Loucy (cell line): ENCODE measurements around the gene TLR9.

Source experiments
- H2AFZ ChIP-seq: fragments of 200-600 bp; sonication (generic); 2 replicates; pipeline ENCODE4 v1.6.0; 2016; ENCODE audit warnings: antibody characterized with exemption, mild to moderate bottlenecking, low read length, moderate library complexity
- H3F3A ChIP-seq: fragments of 200-600 bp; 2 replicates; pipeline ENCODE4 v1.6.0; 2016; ENCODE audit warnings: antibody characterized with exemption, low read depth, mild to moderate bottlenecking
- H3K27me3 ChIP-seq: fragments of 200-600 bp; sonication (generic); 2 replicates; pipeline ENCODE4 v1.6.1; 2014; ENCODE audit warnings: low read length, mild to moderate bottlenecking; ENCODE audit not compliant: insufficient read depth, poor library complexity, severe bottlenecking
- H3K36me3 ChIP-seq: fragments of 200-600 bp; sonication (generic); 2 replicates; pipeline ENCODE4 v1.6.1; 2016; ENCODE audit warnings: low read length; ENCODE audit not compliant: insufficient read depth
- H3K4me1 ChIP-seq: fragments of 200-600 bp; sonication (generic); 2 replicates; pipeline ENCODE4 v1.5.1; 2014; ENCODE audit warnings: low read length, mild to moderate bottlenecking; ENCODE audit not compliant: insufficient read depth, poor library complexity, severe bottlenecking
- H3K4me2 ChIP-seq: fragments of 200-600 bp; sonication (generic); 2 replicates; pipeline ENCODE4 v1.6.0; 2014; ENCODE audit warnings: antibody characterized with exemption, low read length, low read depth, mild to moderate bottlenecking; ENCODE audit not compliant: poor library complexity, severe bottlenecking
- H3K4me3 ChIP-seq: fragments of 200-600 bp; sonication (generic); 2 replicates; pipeline ENCODE4 v1.5.1; 2014; ENCODE audit warnings: low read length, mild to moderate bottlenecking, mixed read lengths; ENCODE audit not compliant: poor library complexity, severe bottlenecking
- H3K79me2 ChIP-seq: fragments of 200-600 bp; sonication (generic); 2 replicates; pipeline ENCODE4 v1.6.1; 2014; ENCODE audit warnings: low read length; ENCODE audit not compliant: insufficient read depth
- H3K9ac ChIP-seq: fragments of 200-600 bp; sonication (generic); 2 replicates; pipeline ENCODE4 v1.6.0; 2014; ENCODE audit warnings: mild to moderate bottlenecking, low read depth, low read length, moderate library complexity; ENCODE audit not compliant: poor library complexity, severe bottlenecking
- H3K9me2 ChIP-seq: fragments of 200-600 bp; sonication (generic); replicated peaks from 2 replicates; pipeline ENCODE4 v1.6.1; 2016; ENCODE audit warnings: low read depth, low read length, mixed read lengths
- H3K9me3 ChIP-seq: fragments of 200-600 bp; sonication (generic); 2 replicates; pipeline ENCODE4 v1.6.1; 2014; ENCODE audit warnings: mild to moderate bottlenecking, antibody characterized with exemption, low read length, low read depth; ENCODE audit not compliant: insufficient read depth
- H4K20me1 ChIP-seq: fragments of 200-600 bp; sonication (generic); 2 replicates; pipeline ENCODE4 v1.6.0; 2014; ENCODE audit warnings: antibody characterized with exemption, low read length, mild to moderate bottlenecking; ENCODE audit not compliant: insufficient read depth, poor library complexity, severe bottlenecking
- EZH2phosphoT487 ChIP-seq: fragments of 200-600 bp; IDR thresholded peaks from 2 replicates; pipeline ENCODE4 v1.6.1; 2018; ENCODE audit warnings: antibody characterized with exemption, mild to moderate bottlenecking, moderate library complexity, borderline replicate concordance
- TF ChIP-seq, protein P1 (sequence below): fragments of 200-600 bp; sonication (generic); conservative IDR thresholded peaks from 2 replicates; pipeline ENCODE4 v1.5.1; 2014; ENCODE audit warnings: mild to moderate bottlenecking, antibody characterized with exemption, low read length

TLR9 gene

DNA sequence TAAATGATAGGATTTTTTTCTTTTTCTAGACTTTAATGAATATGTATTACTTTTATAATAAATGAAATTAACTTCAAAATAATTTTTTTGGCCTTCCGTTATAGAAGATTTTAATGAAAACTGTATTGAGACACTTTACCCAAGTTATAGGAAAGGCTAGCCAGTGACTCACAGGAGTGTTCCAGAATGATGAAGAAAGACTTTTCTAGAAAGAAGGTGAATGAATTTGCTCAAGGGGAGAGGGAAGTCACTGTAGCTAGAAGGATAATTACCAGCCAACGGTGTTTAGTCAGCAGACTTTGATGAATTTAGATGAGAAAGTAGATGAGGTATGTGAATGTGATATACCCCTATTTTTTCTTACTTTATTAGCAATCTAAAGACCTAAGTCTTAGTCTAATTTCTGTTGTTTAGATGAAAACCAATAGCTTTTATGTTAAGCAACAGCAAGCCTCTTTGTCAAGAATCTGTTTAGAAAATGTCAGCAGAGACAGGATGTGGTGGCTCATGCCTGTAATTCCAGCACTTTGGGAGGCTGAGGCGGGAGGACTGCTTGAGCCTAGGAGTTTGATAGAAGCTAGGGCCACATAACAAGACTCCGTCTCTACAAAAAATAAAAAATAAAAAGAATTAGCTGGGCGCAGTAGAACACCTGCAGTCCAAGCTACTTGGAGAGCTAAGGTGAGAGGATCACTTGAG lies 24.3 kb downstream of the TLR9 start:
- TF ChIP-seq, protein P1, sequence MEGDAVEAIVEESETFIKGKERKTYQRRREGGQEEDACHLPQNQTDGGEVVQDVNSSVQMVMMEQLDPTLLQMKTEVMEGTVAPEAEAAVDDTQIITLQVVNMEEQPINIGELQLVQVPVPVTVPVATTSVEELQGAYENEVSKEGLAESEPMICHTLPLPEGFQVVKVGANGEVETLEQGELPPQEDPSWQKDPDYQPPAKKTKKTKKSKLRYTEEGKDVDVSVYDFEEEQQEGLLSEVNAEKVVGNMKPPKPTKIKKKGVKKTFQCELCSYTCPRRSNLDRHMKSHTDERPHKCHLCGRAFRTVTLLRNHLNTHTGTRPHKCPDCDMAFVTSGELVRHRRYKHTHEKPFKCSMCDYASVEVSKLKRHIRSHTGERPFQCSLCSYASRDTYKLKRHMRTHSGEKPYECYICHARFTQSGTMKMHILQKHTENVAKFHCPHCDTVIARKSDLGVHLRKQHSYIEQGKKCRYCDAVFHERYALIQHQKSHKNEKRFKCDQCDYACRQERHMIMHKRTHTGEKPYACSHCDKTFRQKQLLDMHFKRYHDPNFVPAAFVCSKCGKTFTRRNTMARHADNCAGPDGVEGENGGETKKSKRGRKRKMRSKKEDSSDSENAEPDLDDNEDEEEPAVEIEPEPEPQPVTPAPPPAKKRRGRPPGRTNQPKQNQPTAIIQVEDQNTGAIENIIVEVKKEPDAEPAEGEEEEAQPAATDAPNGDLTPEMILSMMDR = no peak
- no peak for TF ChIP-seq EZH2phosphoT487
- Histone ChIP-seq H2AFZ (no peak overlapping the region), H3K36me3 (peaks cover 40% of the 10 kb centered on the region), H3K4me2 (peak overlapping the region; percentile 100), H3F3A (no peaks in the 10 kb centered on the region), H3K4me1 (peaks cover 56% of the 10 kb centered on the region), H4K20me1 (peaks cover 25% of the 10 kb centered on the region), H3K9me2 (no peaks in the 10 kb centered on the region), H3K4me3 (peak overlapping the region; percentile 100), H3K9me3 (no peaks in the 10 kb centered on the region), H3K27me3 (no peaks in the 10 kb centered on the region), H3K9ac (peak overlapping the region; percentile 52), H3K79me2 (peaks cover 64% of the 10 kb centered on the region)

DNA sequence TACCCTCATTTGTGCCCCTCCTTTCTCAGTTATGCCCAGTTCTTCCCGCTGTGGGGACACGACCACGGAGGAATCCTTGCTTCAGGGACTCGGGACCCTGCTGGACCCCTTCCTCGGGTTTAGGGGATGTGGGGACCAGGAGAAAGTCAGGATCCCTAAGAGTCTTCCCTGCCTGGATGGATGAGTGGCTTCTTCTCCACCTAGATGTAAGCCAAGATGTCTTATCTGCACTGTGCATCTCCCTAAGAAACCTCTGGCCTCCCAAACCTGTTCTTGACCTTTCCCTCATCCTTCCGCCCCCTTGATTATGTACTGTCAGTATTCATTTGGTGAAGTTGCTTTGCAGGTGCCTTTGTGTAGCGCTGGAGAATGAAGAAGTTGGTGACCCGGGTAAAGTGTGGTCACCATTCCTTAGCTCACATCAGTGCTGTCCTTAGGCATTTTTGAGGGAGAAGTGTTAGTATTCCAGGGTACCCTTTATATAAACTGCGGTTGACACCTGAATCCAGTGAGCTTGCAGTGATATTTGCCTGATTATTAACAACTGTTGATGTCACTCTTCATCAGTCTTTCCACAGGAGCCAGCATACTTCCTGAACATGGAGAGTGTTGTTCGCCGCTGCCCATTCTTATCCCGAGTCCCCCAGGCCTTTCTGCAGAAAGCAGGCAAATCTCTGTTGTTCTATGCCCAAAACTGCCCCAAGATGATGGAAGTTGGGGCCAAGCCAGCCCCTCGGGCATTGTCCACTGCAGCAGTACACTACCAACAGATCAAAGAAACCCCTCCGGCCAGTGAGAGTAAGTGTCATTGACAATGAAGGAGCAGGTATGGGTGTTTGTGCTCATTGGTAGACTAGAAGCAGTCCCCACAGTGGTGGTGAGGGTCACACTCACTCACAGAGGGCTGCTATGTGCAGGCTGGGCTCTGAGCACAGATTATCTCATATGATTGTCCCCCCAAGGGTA lies 26.5 kb downstream of the TLR9 start:
- Histone ChIP-seq H2AFZ (no peak overlapping the region), H3K9me3 (no peaks in the 10 kb centered on the region), H3K36me3 (peaks cover 18% of the 10 kb centered on the region), H3K27me3 (no peaks in the 10 kb centered on the region), H3K9me2 (no peaks in the 10 kb centered on the region), H3F3A (no peaks in the 10 kb centered on the region), H3K9ac (peak overlapping the region; percentile 98), H3K4me2 (peak overlapping the region; percentile 100), H3K79me2 (peaks cover 53% of the 10 kb centered on the region), H4K20me1 (peaks cover 25% of the 10 kb centered on the region), H3K4me3 (peak overlapping the region; percentile 100), H3K4me1 (peaks cover 56% of the 10 kb centered on the region)
- TF ChIP-seq, protein P1 = no peak
- no peak for TF ChIP-seq EZH2phosphoT487

DNA sequence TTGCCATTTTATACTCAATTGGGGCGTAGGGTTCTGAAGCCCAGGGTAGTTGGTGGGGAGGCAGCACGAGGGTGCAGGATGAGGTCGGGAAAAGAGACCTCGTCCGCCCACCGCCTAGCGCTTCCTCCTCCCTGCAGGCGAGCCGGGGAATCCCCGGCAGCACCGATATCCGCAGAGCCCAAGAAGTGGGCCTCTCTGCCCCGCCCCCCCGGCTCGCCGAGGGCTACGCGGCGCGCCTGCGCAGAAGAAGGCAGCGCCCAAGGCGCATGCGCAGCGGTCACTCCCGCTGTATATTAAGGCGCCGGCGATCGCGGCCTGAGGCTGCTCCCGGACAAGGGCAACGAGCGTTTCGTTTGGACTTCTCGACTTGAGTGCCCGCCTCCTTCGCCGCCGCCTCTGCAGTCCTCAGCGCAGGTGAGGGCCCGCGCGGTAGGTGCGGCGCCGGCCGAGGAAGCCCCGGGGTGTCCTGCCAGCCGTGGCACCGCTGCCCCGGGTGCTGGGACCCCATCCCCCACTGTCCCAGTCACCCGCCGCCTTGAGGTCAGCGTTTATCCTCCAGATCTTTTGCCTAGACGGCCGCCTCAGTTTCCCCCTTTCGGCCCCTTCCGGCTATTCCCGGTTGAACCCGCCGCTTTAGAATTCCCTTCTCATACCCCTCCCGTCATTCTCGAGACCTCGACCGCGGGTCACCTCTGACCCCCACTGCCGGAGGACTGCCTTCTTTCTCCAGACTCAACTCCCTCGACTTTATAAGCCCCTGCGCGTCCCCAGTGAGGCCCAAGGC lies 27.4 kb downstream of the TLR9 start, which contains the start of gene ALAS1:
TSS of gene ALAS1 (plus strand) at position 319 of the 784 bp plus-strand sequence. CDS start 1,082 bp downstream, outside the sequence.
- peak within 1 kb of the TSS; percentile 100 for H3K4me2 ChIP-seq
- H3K27me3 ChIP-seq = no peaks in the 10 kb centered on the region

More for the DNA sequence above, 27.4 kb downstream of the TLR9 start, which contains the start of gene ALAS1:
- peak within 1 kb of the TSS; percentile 98 for H3K9ac ChIP-seq
- H3K9me3 ChIP-seq = no peaks in the 10 kb centered on the region
- peaks cover 47% of the 10 kb centered on the region for H3K79me2 ChIP-seq
- H2AFZ ChIP-seq = peak within 1 kb of the TSS; percentile 88
- no peaks in the 10 kb centered on the region for H3K9me2 ChIP-seq
- peaks cover 25% of the 10 kb centered on the region for H4K20me1 ChIP-seq
- peak within 1 kb of the TSS; percentile 100 for H3K4me3 ChIP-seq
- TF ChIP-seq, protein P1 = no peak
- peaks cover 9% of the 10 kb centered on the region; the same call in 1 of the 2 replicates for H3K36me3 ChIP-seq
- peaks cover 53% of the 10 kb centered on the region for H3K4me1 ChIP-seq
- H3F3A ChIP-seq = no peaks in the 10 kb centered on the region
